ENCODE measurements around the gene CBLL2. TPM values are rescaled to one million over a fixed set of nuclear protein-coding genes. Genes with fewer than 3 reads are reported as not detected.

Gene CBLL2
- total and polyA plus RNA-seq, 2 of the 4 experiments (the other 2 are of a cell fraction) = not detected

GRCh38 chrX:22278375-22278774 is 5.7 kb downstream of the CBLL2 start:
- no peak overlapping the region for H2BK15ac ChIP-seq (ENCODE audit: low read depth, low read length)
- H3K23ac ChIP-seq (ENCODE audit: low read depth, low read length) = no peak overlapping the region
- no peak overlapping the region for H2AK5ac ChIP-seq (ENCODE audit: low read depth, low read length)
- no peak overlapping the region for H3K4me3 ChIP-seq (ENCODE audit: insufficient read depth, low read depth, low read length)
- no TSS peak for BruUV-seq (replicated peaks)
- dilution Hi-C loops (cut with HindIII; ENCODE audit: low sequenced_read_pairs, unreplicated experiment) = no loop called here
- H2BK20ac ChIP-seq (ENCODE audit: low read depth, low read length) = no peak overlapping the region
- no peaks in the 10 kb centered on the region; the same call in 1 of the 2 replicates for H3K9me3 ChIP-seq (ENCODE audit: control insufficient read depth, insufficient read depth, low read length)
- no peak for ATAC-seq (ENCODE audit: low read depth)
- no peak overlapping the region for H2AK9ac ChIP-seq (replicated peaks; ENCODE audit: low read depth, low read length, poor library complexity)
- no peak overlapping the region for H3K14ac ChIP-seq (replicated peaks; ENCODE audit: low read depth, low read length)
- H3K4me2 ChIP-seq (ENCODE audit: low read depth, low read length) = no peak overlapping the region
- H4K8ac ChIP-seq (ENCODE audit: low read depth in 2 of 2, low read length in 2 of 2) = no peak overlapping the region
- H3K9ac ChIP-seq (ENCODE audit: low read depth, low read length) = no peak overlapping the region
- intact Hi-C loops (cut with micrococcal nuclease) = no loop called here
- DNase-seq = no peak
- H3K9me1 ChIP-seq (ENCODE audit: insufficient read depth, low read length) = no peaks in the 10 kb centered on the region
- no peak overlapping the region for H4K91ac ChIP-seq (ENCODE audit: insufficient read depth, low read depth, low read length)
- no peaks in the 10 kb centered on the region for H3K27me3 ChIP-seq (ENCODE audit: control insufficient read depth, insufficient read depth, low read length)
- TF ChIP-seq CEBPB (IDR thresholded peaks at IDR 0.05; ENCODE audit: low read depth, low read length) (no peak), FOS (IDR thresholded peaks at IDR 0.05; ENCODE audit: low read depth, low read length) (no peak), MAZ (IDR thresholded peaks at IDR 0.05; ENCODE audit: borderline replicate concordance, low read depth, low read length) (no peak), CTCF (conservative IDR thresholded peaks at IDR 0.05; ENCODE audit: low read depth, low read length) (no peak), MAFK (IDR thresholded peaks at IDR 0.05; ENCODE audit: low read depth, low read length) (no peak), MXI1 (IDR thresholded peaks at IDR 0.05; ENCODE audit: borderline replicate concordance, low read depth, low read length) (no peak), POLR2A (IDR thresholded peaks at IDR 0.05; ENCODE audit: low read depth, low read length) (no peak), ELK1 (IDR thresholded peaks at IDR 0.05; ENCODE audit: borderline replicate concordance, low read depth, low read length) (no peak), USF2 (IDR thresholded peaks at IDR 0.05; ENCODE audit: low read depth, low read length) (no peak), CHD1 (IDR thresholded peaks at IDR 0.05; ENCODE audit: low read depth, low read length) (no peak), BHLHE40 (IDR thresholded peaks at IDR 0.05; ENCODE audit: low read depth, low read length) (no peak)
- CTCF ChIA-PET = no interaction called here
- no peak overlapping the region for H3K56ac ChIP-seq (ENCODE audit: extremely low read depth, insufficient read depth, low read length)
- 17% methylated on average over 1 of the region's 3 CpGs; no CpG with 5 or more reads in 1 of the 2 experiments for WGBS, 2 experiments (ENCODE audit: extremely low coverage in 2 of 2, insufficient read length in 1 of 2)
- H3K4me1 ChIP-seq (ENCODE audit: control insufficient read depth, insufficient read depth, low read length) = no peaks in the 10 kb centered on the region
- in situ Hi-C loops (cut with MboI; ENCODE audit: low sequenced_read_pairs) = no loop called here
- no peak overlapping the region for H3K27ac ChIP-seq (ENCODE audit: insufficient read depth, low read length)
- no peak overlapping the region for H2BK5ac ChIP-seq (ENCODE audit: low read depth, low read length, poor library complexity, severe bottlenecking)
- H4K5ac ChIP-seq (ENCODE audit: low read depth, low read length) = no peak overlapping the region
- no peak overlapping the region for H3K4ac ChIP-seq (ENCODE audit: low read depth, low read length)
- H4K20me1 ChIP-seq (ENCODE audit: insufficient read depth, low read length) = no peaks in the 10 kb centered on the region
- H2BK120ac ChIP-seq (ENCODE audit: low read depth, low read length) = no peak overlapping the region
- POLR2A ChIA-PET (ENCODE audit: unreplicated experiment) = no interaction called here
- no peak overlapping the region for H3K18ac ChIP-seq (ENCODE audit: low read depth, low read length)
- H3K36me3 ChIP-seq (ENCODE audit: control insufficient read depth, insufficient read depth, low read length) = no peaks in the 10 kb centered on the region
- no peak overlapping the region for H2AFZ ChIP-seq (replicated peaks; ENCODE audit: low read length, poor library complexity)
- no peaks in the 10 kb centered on the region for H3K79me1 ChIP-seq (ENCODE audit: low read depth in 1 of 2, low read length in 2 of 2)
